Upper lobe of right lung (tissue), 1 donor: ENCODE results near the gene CCR1. TPM values are rescaled to one million over a fixed set of nuclear protein-coding genes. Genes with fewer than 3 reads are reported as not detected.
A peak's percentile ranks its signal among the peaks of the same experiment; 100 is the strongest.

ENCODE experiments used
- ATAC-seq: fragments of 200-7000 bp; cut with Tn5 transposase; one replicate; pipeline ENCODE4 v1.9.1; 2020; ENCODE audit warnings: mild to moderate bottlenecking, moderate library complexity
- DNase-seq: peaks from one replicate; pipeline ENCODE4 v3.0.0-alpha.2; 2020
- H3K27ac ChIP-seq: fragments of 200-600 bp; one replicate; pipeline ENCODE4 v1.8.0; 2022
- H3K27me3 ChIP-seq: fragments of 200-600 bp; one replicate; pipeline ENCODE4 v1.8.0; 2022; ENCODE audit warnings: mild to moderate bottlenecking
- H3K36me3 ChIP-seq: fragments of 200-600 bp; one replicate; pipeline ENCODE4 v1.8.0; 2022
- H3K4me1 ChIP-seq: fragments of 200-600 bp; one replicate; pipeline ENCODE4 v1.8.0; 2022
- H3K4me3 ChIP-seq: fragments of 200-600 bp; one replicate; pipeline ENCODE4 v1.8.0; 2022; ENCODE audit warnings: mild to moderate bottlenecking
- H3K9me3 ChIP-seq: fragments of 200-600 bp; one replicate; pipeline ENCODE4 v1.8.0; 2022
- intact Hi-C: fragments of 100-400 bp; cut with DNase I; formaldehyde crosslinking; loops from one replicate; pipeline ENCODE4 v1.11.0; 2022
- total RNA-seq: library from RNA; stranded (reverse); fragmentation: NEBNext Ultra II Directional; extraction: Animal tissue kit (Norgen Biotek cat#: 25700); gene quantifications from one replicate; pipeline ENCODE4 v1.2.1, GENCODE V29; 2021
- TF ChIP-seq, protein P1 (sequence below): fragments of 200-600 bp; IDR thresholded peaks from one replicate; pipeline ENCODE4 v1.8.0; 2022; ENCODE audit warnings: antibody characterized with exemption
- donor health status: DM: no; HTN: yes; CAD: no; lungs with severe emphysema.

CCR1 gene
- total RNA-seq, 1 donor from 2014 or later = 40.9 TPM

DNA sequence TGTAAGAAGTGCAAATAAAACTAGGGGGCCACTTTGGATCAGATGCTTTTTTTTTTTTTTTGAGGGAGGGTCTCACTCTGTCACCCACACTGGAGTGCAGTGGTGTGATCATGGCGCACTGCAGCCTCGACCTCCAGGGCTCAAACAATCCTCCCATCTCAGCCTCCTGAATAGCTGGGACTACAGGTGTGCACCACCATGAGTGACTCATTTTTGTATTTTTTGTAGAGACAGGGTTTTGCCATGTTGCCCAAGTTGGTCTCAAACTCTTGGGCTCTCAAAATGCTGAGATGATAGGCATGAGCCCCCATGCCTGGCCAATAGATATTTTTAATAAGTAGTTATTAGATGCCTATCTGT lies 20.8 kb downstream of the CCR1 start:
- no peak for DNase-seq
- Histone ChIP-seq H3K4me3 (no peak overlapping the region), H3K27ac (no peak overlapping the region), H3K27me3 (no peaks in the 10 kb centered on the region), H3K36me3 (no peaks in the 10 kb centered on the region), H3K9me3 (no peaks in the 10 kb centered on the region), H3K4me1 (no peaks in the 10 kb centered on the region)
- intact Hi-C loops = no loop called here
- TF ChIP-seq, protein P1, sequence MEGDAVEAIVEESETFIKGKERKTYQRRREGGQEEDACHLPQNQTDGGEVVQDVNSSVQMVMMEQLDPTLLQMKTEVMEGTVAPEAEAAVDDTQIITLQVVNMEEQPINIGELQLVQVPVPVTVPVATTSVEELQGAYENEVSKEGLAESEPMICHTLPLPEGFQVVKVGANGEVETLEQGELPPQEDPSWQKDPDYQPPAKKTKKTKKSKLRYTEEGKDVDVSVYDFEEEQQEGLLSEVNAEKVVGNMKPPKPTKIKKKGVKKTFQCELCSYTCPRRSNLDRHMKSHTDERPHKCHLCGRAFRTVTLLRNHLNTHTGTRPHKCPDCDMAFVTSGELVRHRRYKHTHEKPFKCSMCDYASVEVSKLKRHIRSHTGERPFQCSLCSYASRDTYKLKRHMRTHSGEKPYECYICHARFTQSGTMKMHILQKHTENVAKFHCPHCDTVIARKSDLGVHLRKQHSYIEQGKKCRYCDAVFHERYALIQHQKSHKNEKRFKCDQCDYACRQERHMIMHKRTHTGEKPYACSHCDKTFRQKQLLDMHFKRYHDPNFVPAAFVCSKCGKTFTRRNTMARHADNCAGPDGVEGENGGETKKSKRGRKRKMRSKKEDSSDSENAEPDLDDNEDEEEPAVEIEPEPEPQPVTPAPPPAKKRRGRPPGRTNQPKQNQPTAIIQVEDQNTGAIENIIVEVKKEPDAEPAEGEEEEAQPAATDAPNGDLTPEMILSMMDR = no peak
- ATAC-seq = no peak

- Histone ChIP-seq H3K27me3 (no peaks in the 10 kb centered on the region), H3K4me1 (no peaks in the 10 kb centered on the region), H3K27ac (no peak overlapping the region), H3K4me3 (no peak overlapping the region), H3K9me3 (no peaks in the 10 kb centered on the region), H3K36me3 (no peaks in the 10 kb centered on the region)
- DNase-seq (no peak), ATAC-seq (no peak)
- intact Hi-C loops = no loop called here
- TF ChIP-seq, protein P1 = no peak
Observed at GRCh38 chr3:46186471-46187340, 21.4 kb downstream of the CCR1 start.

DNA sequence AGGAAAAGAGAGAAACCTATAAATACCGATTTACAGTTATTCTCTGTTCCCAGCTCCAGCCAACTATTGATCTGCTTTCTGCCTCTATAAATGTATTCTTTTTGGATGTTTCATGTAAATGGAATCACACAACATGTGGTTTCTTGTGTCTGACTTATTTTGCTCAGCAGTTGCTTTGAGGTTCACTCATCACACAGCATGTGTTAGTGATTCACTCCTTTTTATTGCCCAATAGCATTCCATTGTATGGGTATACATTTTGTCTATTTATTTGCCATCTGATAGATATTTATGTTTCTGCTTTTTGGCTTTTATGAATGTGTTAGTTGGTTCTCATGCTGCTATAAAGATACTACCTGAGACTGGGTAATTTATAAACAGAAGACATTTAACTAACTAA lies 23.6 kb downstream of the CCR1 start:
- H3K36me3 ChIP-seq = no peaks in the 10 kb centered on the region
- H3K27ac ChIP-seq = no peak overlapping the region
- no peaks in the 10 kb centered on the region for H3K4me1 ChIP-seq
- intact Hi-C loops = no loop called here
- TF ChIP-seq, protein P1 = no peak
- no peak overlapping the region for H3K4me3 ChIP-seq
- no peaks in the 10 kb centered on the region for H3K27me3 ChIP-seq
- no peaks in the 10 kb centered on the region for H3K9me3 ChIP-seq
- no peak for DNase-seq
- no peak for ATAC-seq

GRCh38 chr3:46183330-46183729 lies 24.8 kb downstream of the CCR1 start:
- intact Hi-C loops = no loop called here
- no peak overlapping the region for H3K4me3 ChIP-seq
- DNase-seq = no peak
- H3K36me3 ChIP-seq = no peaks in the 10 kb centered on the region
- peak; percentile 79 for ATAC-seq
- no peaks in the 10 kb centered on the region for H3K27me3 ChIP-seq
- TF ChIP-seq, protein P1 = no peak
- H3K9me3 ChIP-seq = no peaks in the 10 kb centered on the region
- H3K4me1 ChIP-seq = no peaks in the 10 kb centered on the region
- no peak overlapping the region for H3K27ac ChIP-seq

DNA sequence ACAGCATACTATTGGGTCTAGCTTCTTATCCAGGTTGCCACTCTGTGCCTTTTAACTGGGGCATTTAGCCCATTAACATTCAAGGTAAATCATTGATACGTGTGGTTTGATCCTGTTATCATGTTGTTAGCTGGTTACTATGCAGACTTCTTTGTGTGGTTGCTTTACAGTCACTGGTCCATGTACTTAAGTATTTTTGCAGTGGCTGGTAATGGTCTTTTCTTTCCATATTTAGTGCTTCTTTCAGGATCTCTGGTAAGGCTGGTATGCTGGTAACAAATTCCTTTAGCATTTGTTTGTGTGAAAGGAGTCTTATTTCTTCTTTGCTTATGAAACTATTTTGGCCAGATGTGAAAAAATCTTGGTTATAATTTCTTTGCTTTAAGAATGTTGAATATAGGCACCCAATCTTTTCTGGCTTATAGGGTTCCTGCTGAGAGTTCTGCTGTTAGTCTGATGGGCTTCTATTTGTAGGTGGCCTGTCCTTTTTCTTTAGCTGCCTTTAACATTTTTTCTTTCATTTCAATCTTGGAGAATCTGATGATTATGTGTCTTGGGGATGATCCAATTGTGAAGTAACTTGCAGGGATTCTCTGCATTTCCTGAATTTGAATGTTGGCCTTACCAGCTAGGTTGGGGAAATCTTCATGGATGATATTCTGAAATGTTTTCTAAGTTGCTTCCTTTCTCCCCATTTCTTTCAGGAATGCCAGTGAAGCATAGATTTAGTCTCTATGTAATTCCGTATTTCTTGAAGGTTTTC lies 39.3 kb downstream of the CCR1 start:
- TF ChIP-seq, protein P1 = no peak
- H3K4me1 ChIP-seq = no peaks in the 10 kb centered on the region
- no peaks in the 10 kb centered on the region for H3K9me3 ChIP-seq
- no peak overlapping the region for H3K4me3 ChIP-seq
- H3K36me3 ChIP-seq = no peaks in the 10 kb centered on the region
- DNase-seq (no peak), ATAC-seq (no peak)
- H3K27me3 ChIP-seq = no peaks in the 10 kb centered on the region
- intact Hi-C loops = no loop called here
- H3K27ac ChIP-seq = no peak overlapping the region
